ENCODE results near the gene S100A5.

DNA sequence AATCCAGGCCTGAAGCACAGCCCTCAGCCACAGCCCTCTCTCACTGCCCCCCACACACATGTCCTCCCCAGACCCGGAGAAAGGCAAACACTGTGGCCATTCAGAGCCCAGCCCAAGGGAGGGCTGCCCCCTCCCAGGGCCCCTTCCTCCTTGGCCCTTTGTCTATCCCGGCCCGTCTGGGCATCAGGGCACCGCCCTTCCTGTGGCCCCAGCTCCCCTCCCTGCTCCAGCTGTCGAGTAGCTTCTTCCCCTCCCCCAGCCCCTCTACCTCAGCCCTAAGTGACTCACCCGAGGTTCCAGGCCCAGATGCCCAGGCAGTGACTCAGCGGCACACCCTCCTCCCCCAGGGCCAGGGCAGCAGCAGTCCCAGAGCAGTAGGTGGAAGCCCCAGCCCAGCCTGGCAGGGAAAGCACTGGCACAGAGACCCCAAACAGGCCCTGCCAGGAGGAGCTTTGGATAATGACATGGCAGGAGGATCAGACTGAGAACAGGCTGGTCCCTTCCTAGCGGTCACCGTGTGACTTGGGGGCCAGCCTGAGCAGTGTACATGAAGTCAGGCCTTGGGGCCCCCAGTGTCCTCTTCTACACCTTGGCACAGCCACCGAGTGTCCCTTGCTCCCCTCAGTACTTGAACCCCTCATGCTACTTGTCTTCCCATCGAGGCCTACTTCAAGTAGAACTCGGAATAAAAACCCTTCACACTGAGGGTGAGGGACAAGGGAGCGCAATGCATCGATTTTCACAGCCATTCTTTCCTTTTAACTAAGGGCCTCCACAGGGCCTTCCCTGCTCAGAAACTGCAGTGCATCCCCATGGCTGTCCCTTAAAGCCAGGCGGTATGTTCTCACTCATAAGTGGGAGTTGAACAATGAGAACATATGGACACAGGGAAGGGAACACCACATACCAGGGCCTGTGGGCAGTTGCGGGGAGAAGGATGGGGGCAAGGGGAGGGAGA lies 26.0 kb upstream of the S100A5 start:
- TF ChIP-seq, protein P1, sequence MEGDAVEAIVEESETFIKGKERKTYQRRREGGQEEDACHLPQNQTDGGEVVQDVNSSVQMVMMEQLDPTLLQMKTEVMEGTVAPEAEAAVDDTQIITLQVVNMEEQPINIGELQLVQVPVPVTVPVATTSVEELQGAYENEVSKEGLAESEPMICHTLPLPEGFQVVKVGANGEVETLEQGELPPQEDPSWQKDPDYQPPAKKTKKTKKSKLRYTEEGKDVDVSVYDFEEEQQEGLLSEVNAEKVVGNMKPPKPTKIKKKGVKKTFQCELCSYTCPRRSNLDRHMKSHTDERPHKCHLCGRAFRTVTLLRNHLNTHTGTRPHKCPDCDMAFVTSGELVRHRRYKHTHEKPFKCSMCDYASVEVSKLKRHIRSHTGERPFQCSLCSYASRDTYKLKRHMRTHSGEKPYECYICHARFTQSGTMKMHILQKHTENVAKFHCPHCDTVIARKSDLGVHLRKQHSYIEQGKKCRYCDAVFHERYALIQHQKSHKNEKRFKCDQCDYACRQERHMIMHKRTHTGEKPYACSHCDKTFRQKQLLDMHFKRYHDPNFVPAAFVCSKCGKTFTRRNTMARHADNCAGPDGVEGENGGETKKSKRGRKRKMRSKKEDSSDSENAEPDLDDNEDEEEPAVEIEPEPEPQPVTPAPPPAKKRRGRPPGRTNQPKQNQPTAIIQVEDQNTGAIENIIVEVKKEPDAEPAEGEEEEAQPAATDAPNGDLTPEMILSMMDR (IDR thresholded peaks at IDR 0.05 in 2 of 3, conservative IDR thresholded peaks at IDR 0.05 in 1 of 3; ENCODE audit: borderline replicate concordance in 1 of 3, insufficient read depth in 1 of 3, low read depth in 2 of 3, low read length in 2 of 3), result no peak
- TF ChIP-seq SP1 (IDR thresholded peaks at IDR 0.05; ENCODE audit: low read depth) (no peak), YY1 (IDR thresholded peaks at IDR 0.05; ENCODE audit: extremely low read depth, insufficient replicate concordance, low read depth, low read length) (peak; percentile 81), POLR2A (IDR thresholded peaks at IDR 0.05; ENCODE audit: borderline replicate concordance, extremely low read depth, insufficient read depth, insufficient read length) (peak; percentile 48), POLR2AphosphoS5 (IDR thresholded peaks at IDR 0.05; ENCODE audit: low read depth, low read length) (peak; percentile 83), RAD21 (IDR thresholded peaks at IDR 0.05; ENCODE audit: low read depth) (no peak), CEBPB (IDR thresholded peaks at IDR 0.05; ENCODE audit: low read depth) (no peak), SRF (IDR thresholded peaks at IDR 0.05; ENCODE audit: low read depth) (no peak), EZH2 (IDR thresholded peaks at IDR 0.05) (no peak)
- TF ChIP-seq, protein P2, sequence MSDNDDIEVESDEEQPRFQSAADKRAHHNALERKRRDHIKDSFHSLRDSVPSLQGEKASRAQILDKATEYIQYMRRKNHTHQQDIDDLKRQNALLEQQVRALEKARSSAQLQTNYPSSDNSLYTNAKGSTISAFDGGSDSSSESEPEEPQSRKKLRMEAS (IDR thresholded peaks at IDR 0.05), result no peak
